ENCODE measurements around the gene EOLA1. TPM values are rescaled to one million over a fixed set of nuclear protein-coding genes. Genes with fewer than 3 reads are reported as not detected.
"Not testable (repeated sequence)": the region's sequence is repeated elsewhere in the genome, so short reads cannot be mapped to it uniquely, and the experiment has no call there.

Gene EOLA1
- total RNA-seq, 1 donor from 2014 or later = 17.8 TPM

DNA sequence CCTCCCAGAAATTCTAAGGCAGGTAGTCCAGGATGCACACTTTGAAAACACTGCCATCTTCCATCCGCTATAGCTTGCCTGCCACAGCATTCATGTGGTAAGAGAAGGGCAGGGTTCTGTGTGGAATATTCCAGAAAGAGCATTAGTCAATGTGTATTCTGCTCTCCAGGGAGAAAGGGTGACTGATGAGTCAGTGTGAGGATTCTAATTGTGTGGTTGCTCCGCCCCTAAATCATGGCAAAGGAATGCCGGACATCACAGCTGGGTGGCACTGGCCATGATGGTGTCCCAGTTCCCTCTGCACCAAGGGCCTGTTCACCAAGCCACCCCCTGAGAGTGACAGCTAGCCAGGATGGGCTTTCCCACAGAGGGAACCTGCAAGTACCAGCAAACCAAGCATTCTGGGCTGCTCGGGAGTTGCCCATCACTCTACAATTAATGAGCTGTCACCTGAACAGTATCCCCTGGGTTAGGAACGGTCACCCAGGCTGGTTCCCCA is 45.2 kb upstream of the EOLA1 start:
- TF ChIP-seq, protein P1, sequence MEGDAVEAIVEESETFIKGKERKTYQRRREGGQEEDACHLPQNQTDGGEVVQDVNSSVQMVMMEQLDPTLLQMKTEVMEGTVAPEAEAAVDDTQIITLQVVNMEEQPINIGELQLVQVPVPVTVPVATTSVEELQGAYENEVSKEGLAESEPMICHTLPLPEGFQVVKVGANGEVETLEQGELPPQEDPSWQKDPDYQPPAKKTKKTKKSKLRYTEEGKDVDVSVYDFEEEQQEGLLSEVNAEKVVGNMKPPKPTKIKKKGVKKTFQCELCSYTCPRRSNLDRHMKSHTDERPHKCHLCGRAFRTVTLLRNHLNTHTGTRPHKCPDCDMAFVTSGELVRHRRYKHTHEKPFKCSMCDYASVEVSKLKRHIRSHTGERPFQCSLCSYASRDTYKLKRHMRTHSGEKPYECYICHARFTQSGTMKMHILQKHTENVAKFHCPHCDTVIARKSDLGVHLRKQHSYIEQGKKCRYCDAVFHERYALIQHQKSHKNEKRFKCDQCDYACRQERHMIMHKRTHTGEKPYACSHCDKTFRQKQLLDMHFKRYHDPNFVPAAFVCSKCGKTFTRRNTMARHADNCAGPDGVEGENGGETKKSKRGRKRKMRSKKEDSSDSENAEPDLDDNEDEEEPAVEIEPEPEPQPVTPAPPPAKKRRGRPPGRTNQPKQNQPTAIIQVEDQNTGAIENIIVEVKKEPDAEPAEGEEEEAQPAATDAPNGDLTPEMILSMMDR (IDR thresholded peaks at IDR 0.05; ENCODE audit: unreplicated experiment) = no peak
- no peaks in the 10 kb centered on the region for H3K27me3 Mint-ChIP-seq
- H3K9me3 Mint-ChIP-seq (ENCODE audit: low read depth) = peaks cover 5% of the 10 kb centered on the region
- no peak overlapping the region for H3K4me3 Mint-ChIP-seq (ENCODE audit: low read depth)
- no peak for DNase-seq (ENCODE audit: low spot score, unreplicated experiment)
- no peaks in the 10 kb centered on the region for H3K4me1 Mint-ChIP-seq (ENCODE audit: low read depth)
- H3K36me3 Mint-ChIP-seq (ENCODE audit: insufficient read depth) = peaks cover 21% of the 10 kb centered on the region
- H3K27ac Mint-ChIP-seq = no peak overlapping the region

DNA sequence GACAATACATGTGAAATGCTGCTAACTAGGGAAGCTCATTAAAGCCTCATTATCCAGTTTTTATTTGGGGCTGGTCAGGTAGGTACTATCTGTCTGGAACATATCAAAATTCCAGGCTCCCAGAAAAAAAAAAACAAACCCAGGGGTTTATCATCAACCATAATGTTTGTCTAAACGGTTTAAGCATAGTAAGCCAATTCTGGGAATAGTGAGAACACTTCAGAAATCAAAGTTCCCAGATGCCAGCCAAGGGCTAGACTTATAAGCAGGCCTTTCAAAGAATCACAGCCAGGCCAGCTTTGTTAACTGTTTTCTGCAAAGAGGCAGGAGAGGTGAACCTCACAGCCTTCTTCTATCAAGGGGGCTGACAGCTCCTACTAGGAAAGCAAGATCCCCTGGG is 43.8 kb upstream of the EOLA1 start:
- TF ChIP-seq, protein P1 (IDR thresholded peaks at IDR 0.05; ENCODE audit: unreplicated experiment) = no peak

DNA sequence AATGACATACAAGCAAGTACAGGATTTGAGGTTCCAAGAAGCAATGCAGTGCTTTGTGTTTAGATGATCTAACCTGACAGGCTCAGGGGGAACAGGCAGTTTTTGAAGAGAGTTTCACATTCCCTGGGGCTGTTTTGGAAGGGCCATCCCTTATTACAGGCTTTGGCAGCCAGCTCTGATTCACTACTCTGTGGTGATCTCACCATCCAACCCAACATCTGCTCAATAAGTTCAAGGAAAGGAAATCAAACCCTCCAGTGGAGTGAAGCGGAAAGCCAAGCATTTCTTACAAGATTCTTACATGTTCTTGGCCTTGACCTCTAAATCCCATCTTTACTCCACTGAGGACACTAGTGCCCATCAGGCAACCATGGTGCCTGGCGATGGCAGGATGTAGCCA is 43.2 kb upstream of the EOLA1 start:
- Mint-ChIP-seq H3K27ac (no peak overlapping the region), H3K27me3 (no peaks in the 10 kb centered on the region), H3K9me3 (ENCODE audit: low read depth) (peaks cover 5% of the 10 kb centered on the region), H3K4me3 (ENCODE audit: low read depth) (no peak overlapping the region), H3K36me3 (ENCODE audit: insufficient read depth) (peaks cover 15% of the 10 kb centered on the region), H3K4me1 (ENCODE audit: low read depth) (no peaks in the 10 kb centered on the region)
- TF ChIP-seq, protein P1 (IDR thresholded peaks at IDR 0.05; ENCODE audit: unreplicated experiment) = no peak
- DNase-seq (ENCODE audit: low spot score, unreplicated experiment) = no peak

More for the DNA sequence above, 43.8 kb upstream of the EOLA1 start:
- peaks cover 15% of the 10 kb centered on the region for H3K36me3 Mint-ChIP-seq (ENCODE audit: insufficient read depth)
- H3K27me3 Mint-ChIP-seq = no peaks in the 10 kb centered on the region
- peaks cover 5% of the 10 kb centered on the region for H3K9me3 Mint-ChIP-seq (ENCODE audit: low read depth)
- no peaks in the 10 kb centered on the region for H3K4me1 Mint-ChIP-seq (ENCODE audit: low read depth)
- no peak for DNase-seq (ENCODE audit: low spot score, unreplicated experiment)
- no peak overlapping the region for H3K27ac Mint-ChIP-seq
- H3K4me3 Mint-ChIP-seq (ENCODE audit: low read depth) = no peak overlapping the region

DNA sequence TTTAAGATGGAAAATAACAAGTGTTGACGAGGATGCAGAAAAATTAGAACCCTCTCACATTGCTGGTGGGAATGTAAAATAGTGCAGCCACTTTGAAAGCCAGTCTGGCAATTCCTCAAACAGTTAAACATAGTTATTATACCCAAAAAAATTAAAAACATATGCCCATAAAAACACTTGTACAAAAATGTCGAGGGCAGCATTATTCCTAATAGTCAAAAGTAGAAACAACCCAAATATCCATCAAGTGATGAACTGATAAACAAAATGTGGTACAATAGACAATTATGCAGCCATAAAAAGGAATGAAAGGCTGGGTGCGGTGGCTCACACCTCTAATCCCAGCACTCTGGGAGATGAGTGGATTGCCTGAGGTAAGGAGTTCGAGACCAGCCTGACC is 42.0 kb upstream of the EOLA1 start:
- no peaks in the 10 kb centered on the region for H3K4me1 Mint-ChIP-seq (ENCODE audit: low read depth)
- no peaks in the 10 kb centered on the region for H3K27me3 Mint-ChIP-seq
- H3K9me3 Mint-ChIP-seq (ENCODE audit: low read depth) = peaks cover 5% of the 10 kb centered on the region
- no peak overlapping the region for H3K4me3 Mint-ChIP-seq (ENCODE audit: low read depth)
- H3K36me3 Mint-ChIP-seq (ENCODE audit: insufficient read depth) = peaks cover 15% of the 10 kb centered on the region
- H3K27ac Mint-ChIP-seq = no peak overlapping the region
- TF ChIP-seq, protein P1 (IDR thresholded peaks at IDR 0.05; ENCODE audit: unreplicated experiment) = no peak
- DNase-seq (ENCODE audit: low spot score, unreplicated experiment) = no peak

DNA sequence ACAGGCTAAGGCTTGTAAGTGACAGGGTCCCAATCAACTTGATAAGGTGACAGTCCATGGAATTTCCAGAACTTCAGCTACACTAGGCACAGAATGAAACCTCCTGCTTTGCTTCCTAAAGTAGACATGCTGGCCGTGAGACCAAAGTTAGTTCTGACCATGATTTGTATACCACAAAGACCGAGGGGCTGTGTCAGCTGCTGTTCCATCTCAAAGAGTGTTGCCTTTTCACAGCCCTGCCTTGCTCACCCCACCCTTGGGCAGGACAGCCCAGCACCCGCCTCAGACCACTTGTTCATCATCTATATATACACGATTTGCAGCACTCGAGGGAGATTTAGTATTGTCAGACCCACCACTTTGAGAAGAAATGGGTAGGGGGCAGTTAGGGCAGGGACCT is 41.0 kb upstream of the EOLA1 start:
- TF ChIP-seq, protein P1 (IDR thresholded peaks at IDR 0.05; ENCODE audit: unreplicated experiment) = no peak
- Mint-ChIP-seq H3K36me3 (ENCODE audit: insufficient read depth) (peaks cover 14% of the 10 kb centered on the region), H3K27me3 (no peaks in the 10 kb centered on the region), H3K4me3 (ENCODE audit: low read depth) (no peak overlapping the region), H3K9me3 (ENCODE audit: low read depth) (peaks cover 5% of the 10 kb centered on the region), H3K4me1 (ENCODE audit: low read depth) (peaks cover 4% of the 10 kb centered on the region), H3K27ac (no peak overlapping the region)
- no peak for DNase-seq (ENCODE audit: low spot score, unreplicated experiment)

DNA sequence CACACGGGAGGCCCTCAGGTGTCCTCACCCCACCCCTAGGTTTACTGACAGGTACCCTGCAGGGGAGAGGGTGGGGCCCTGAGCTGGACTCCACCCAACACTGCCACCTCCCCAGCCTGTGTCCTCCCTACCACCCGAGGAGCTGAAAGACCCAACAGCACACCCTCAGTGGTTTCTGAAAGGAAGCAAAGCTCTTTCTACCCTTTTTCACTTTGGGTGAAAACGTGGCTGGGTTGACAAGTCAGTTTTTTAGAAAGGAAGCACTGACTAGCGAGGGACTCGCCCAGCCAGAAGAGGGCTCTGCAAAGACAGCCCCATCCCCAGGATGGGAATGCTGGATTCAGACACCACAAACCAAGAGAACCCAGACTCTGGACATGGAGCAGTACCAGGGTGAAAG is 37.9 kb upstream of the EOLA1 start:
- not testable (repeated sequence) for H3K27ac Mint-ChIP-seq; DNase-seq (ENCODE audit: low spot score, unreplicated experiment); H3K4me1 Mint-ChIP-seq (ENCODE audit: low read depth); H3K4me3 Mint-ChIP-seq (ENCODE audit: low read depth); H3K27me3 Mint-ChIP-seq; H3K36me3 Mint-ChIP-seq (ENCODE audit: insufficient read depth)
- H3K9me3 Mint-ChIP-seq (ENCODE audit: low read depth) = peaks cover 13% of the 10 kb centered on the region

DNA sequence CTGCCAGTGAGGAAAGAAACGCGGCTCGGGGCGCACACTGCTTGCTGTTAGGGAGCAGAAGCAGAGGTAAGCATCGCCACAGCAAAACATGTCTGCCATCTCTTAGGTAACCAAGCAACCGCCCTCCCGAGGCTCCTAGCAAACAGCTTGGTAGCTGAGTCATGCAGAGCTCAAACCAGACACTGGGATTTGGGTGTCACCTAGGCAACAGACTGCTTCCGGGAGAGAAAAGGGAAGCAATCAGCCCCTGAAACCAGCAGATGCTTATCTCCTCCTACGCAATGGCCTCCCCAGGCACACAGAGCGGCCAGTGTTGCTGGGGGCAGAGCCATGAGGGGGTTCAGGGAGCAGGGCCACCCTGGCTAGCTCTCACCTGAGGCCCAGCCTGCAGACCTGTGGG is 37.4 kb upstream of the EOLA1 start:
- H3K27ac Mint-ChIP-seq; H3K4me3 Mint-ChIP-seq (ENCODE audit: low read depth); DNase-seq (ENCODE audit: low spot score, unreplicated experiment); H3K27me3 Mint-ChIP-seq; H3K36me3 Mint-ChIP-seq (ENCODE audit: insufficient read depth); H3K4me1 Mint-ChIP-seq (ENCODE audit: low read depth): not testable (repeated sequence)
- peaks cover 13% of the 10 kb centered on the region for H3K9me3 Mint-ChIP-seq (ENCODE audit: low read depth)

Measured in progenitor cell of endocrine pancreas (in vitro differentiated cells).